Panc1 (cell line): ENCODE measurements around the gene CLDN5.

ENCODE experiments used
- POLR2AphosphoS5 ChIP-seq: IDR thresholded peaks from 2 replicates; pipeline ENCODE4 v1.6.1; 2012; ENCODE audit warnings: mild to moderate bottlenecking, low read depth, low read length, moderate library complexity
- SIN3A ChIP-seq: IDR thresholded peaks from 2 replicates; pipeline ENCODE4 v1.6.1; 2012; ENCODE audit warnings: low read depth, mild to moderate bottlenecking, low read length, moderate library complexity, borderline replicate concordance; ENCODE audit not compliant: insufficient read depth
- TCF7L2 ChIP-seq: IDR thresholded peaks from 2 replicates; pipeline ENCODE4 v1.6.1; 2011; ENCODE audit warnings: mild to moderate bottlenecking, low read depth, low read length, inconsistent platforms
- TF ChIP-seq, protein P1 (sequence below): fragments of 450-650 bp; IDR thresholded peaks from 2 replicates; pipeline ENCODE4 v1.5.1; 2017; ENCODE audit warnings: mild to moderate bottlenecking
- TF ChIP-seq, protein P2 (sequence below), 2 experiments: IDR thresholded peaks; 2 replicates each; pipeline ENCODE4 v1.6.1; 2011 to 2012; ENCODE audit warnings: low read depth in 2 of 2, control low read depth in 1 of 2, low read length in 1 of 2, mild to moderate bottlenecking in 1 of 2, moderate library complexity in 1 of 2; ENCODE audit not compliant: insufficient read depth in 1 of 2

DNA sequence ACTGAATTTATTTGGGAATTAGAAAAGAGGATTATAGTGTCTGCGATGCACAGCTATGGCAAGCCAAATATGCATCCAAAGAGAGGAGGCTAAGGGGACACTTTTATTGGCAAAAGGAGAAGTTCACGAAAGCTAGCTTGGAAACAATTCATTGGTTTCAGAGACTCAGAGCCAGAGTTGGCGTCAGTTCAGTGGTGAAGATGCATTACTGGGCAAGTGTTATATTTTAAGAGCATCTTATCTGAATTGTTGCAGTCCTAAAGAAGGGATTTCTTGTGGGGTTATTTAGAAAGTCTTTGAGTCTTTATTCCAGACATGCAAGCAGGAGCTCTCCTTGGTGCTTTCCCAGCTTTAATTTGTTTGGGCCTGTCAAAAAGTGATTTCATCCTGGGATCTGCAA lies 15.0 kb downstream of the CLDN5 start:
- TF ChIP-seq TCF7L2 = no peak
- TF ChIP-seq, protein P1, sequence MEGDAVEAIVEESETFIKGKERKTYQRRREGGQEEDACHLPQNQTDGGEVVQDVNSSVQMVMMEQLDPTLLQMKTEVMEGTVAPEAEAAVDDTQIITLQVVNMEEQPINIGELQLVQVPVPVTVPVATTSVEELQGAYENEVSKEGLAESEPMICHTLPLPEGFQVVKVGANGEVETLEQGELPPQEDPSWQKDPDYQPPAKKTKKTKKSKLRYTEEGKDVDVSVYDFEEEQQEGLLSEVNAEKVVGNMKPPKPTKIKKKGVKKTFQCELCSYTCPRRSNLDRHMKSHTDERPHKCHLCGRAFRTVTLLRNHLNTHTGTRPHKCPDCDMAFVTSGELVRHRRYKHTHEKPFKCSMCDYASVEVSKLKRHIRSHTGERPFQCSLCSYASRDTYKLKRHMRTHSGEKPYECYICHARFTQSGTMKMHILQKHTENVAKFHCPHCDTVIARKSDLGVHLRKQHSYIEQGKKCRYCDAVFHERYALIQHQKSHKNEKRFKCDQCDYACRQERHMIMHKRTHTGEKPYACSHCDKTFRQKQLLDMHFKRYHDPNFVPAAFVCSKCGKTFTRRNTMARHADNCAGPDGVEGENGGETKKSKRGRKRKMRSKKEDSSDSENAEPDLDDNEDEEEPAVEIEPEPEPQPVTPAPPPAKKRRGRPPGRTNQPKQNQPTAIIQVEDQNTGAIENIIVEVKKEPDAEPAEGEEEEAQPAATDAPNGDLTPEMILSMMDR = no peak
- TF ChIP-seq POLR2AphosphoS5 = no peak
- TF ChIP-seq, protein P2, sequence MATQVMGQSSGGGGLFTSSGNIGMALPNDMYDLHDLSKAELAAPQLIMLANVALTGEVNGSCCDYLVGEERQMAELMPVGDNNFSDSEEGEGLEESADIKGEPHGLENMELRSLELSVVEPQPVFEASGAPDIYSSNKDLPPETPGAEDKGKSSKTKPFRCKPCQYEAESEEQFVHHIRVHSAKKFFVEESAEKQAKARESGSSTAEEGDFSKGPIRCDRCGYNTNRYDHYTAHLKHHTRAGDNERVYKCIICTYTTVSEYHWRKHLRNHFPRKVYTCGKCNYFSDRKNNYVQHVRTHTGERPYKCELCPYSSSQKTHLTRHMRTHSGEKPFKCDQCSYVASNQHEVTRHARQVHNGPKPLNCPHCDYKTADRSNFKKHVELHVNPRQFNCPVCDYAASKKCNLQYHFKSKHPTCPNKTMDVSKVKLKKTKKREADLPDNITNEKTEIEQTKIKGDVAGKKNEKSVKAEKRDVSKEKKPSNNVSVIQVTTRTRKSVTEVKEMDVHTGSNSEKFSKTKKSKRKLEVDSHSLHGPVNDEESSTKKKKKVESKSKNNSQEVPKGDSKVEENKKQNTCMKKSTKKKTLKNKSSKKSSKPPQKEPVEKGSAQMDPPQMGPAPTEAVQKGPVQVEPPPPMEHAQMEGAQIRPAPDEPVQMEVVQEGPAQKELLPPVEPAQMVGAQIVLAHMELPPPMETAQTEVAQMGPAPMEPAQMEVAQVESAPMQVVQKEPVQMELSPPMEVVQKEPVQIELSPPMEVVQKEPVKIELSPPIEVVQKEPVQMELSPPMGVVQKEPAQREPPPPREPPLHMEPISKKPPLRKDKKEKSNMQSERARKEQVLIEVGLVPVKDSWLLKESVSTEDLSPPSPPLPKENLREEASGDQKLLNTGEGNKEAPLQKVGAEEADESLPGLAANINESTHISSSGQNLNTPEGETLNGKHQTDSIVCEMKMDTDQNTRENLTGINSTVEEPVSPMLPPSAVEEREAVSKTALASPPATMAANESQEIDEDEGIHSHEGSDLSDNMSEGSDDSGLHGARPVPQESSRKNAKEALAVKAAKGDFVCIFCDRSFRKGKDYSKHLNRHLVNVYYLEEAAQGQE (IDR thresholded peaks at IDR 0.05; ENCODE audit: insufficient read depth in 1 of 2, low read depth in 2 of 2, low read length in 1 of 2) = 0 out of 4 replicates have a peak, but pooled peaks of 1 of the 2 experiments have one; percentile 20
- TF ChIP-seq SIN3A = no peak
